Breast epithelium (tissue), 3 donors: ENCODE data around the gene TUBA3D.

Source experiments
- CTCF ChIP-seq, 3 donors: fragments of 450-650 bp; IDR thresholded peaks; one replicate each; pipeline ENCODE4 v1.5.1; 2016 to 2017; ENCODE audit warnings: antibody characterized with exemption in 3 of 3, mild to moderate bottlenecking in 3 of 3, moderate library complexity in 3 of 3
- POLR2A ChIP-seq: fragments of 450-650 bp; IDR thresholded peaks from one replicate; pipeline ENCODE4 v1.6.1; 2016; ENCODE audit warnings: antibody characterized with exemption, mild to moderate bottlenecking, moderate library complexity
- POLR2AphosphoS5 ChIP-seq, 3 donors: sonication (generic); formaldehyde crosslinking; IDR thresholded peaks; one replicate each; pipeline ENCODE4 v1.6.1; 2017; ENCODE audit warnings: antibody characterized with exemption in 3 of 3

GRCh38 chr2:131493199-131493968 is 17.5 kb downstream of the TUBA3D start:
- TF ChIP-seq CTCF (IDR thresholded peaks at IDR 0.05) (no peak), POLR2A (no peak), POLR2AphosphoS5 (IDR thresholded peaks at IDR 0.05) (no peak)
